NT2/D1 (cell line): Measurements from ENCODE around the gene LRP1-AS.

Source experiments
- SUZ12 ChIP-seq: IDR thresholded peaks from 2 replicates; pipeline ENCODE4 v1.6.1; 2011; ENCODE audit not compliant: insufficient read length, insufficient read depth; ENCODE audit errors: extremely low read depth
- YY1 ChIP-seq: IDR thresholded peaks from 2 replicates; pipeline ENCODE4 v1.6.1; 2011; ENCODE audit not compliant: insufficient read length, insufficient read depth
- ZNF274 ChIP-seq: IDR thresholded peaks from 2 replicates; pipeline ENCODE4 v1.6.1; 2011; ENCODE audit warnings: mild to moderate bottlenecking, low read depth, low read length

- TF ChIP-seq YY1 (no peak), ZNF274 (no peak), SUZ12 (no peak)
Measured at GRCh38 chr12:57177354-57177753, 29.9 kb upstream of the LRP1-AS start.
